GM06990 (cell line): Measurements from ENCODE around the gene MRPL27.

ENCODE experiments used
- DNase-seq: peaks from one replicate; pipeline ENCODE4 v3.0.0-alpha.2; 2011; ENCODE audit not compliant: insufficient read length; ENCODE audit errors: extremely low read depth
- H3K27me3 ChIP-seq: replicated peaks from 2 replicates; pipeline ENCODE4 v1.6.0; 2011; ENCODE audit warnings: low read length; ENCODE audit not compliant: control insufficient read depth, insufficient read depth
- H3K36me3 ChIP-seq: 2 replicates; pipeline ENCODE4 v1.5.1; 2011; ENCODE audit warnings: low read length; ENCODE audit not compliant: control insufficient read depth, insufficient read depth
- H3K4me3 ChIP-seq: replicated peaks from 2 replicates; pipeline ENCODE4 v1.5.1; 2011; ENCODE audit warnings: low read depth, mild to moderate bottlenecking, control low read depth, low read length
- TF ChIP-seq, protein P1 (sequence below): IDR thresholded peaks from 2 replicates; pipeline ENCODE4 v1.5.1; 2011; ENCODE audit warnings: low read length, control low read depth, mild to moderate bottlenecking, inconsistent platforms; ENCODE audit not compliant: insufficient read depth, poor library complexity, severe bottlenecking

Gene MRPL27

DNA sequence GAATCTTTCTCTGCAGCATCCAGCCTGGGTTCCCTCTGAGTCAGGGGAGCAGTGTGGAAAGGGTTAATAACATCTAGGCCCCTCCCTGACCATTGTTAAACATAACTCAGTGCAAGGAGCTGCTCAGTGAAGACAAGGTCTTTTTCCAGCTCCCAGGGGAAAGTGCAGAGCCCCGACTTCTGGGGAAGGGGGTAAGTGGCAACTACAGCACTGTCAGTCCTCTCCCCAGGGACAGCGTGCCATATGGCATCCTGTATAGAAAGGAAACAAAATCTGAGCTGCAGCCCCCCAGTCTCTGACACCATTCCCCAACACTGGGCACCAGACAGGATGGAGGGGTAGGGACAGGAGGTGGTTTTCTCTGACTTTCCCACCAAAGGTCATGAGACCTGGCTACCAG is 7.8 kb downstream of the MRPL27 start:
- TF ChIP-seq, protein P1, sequence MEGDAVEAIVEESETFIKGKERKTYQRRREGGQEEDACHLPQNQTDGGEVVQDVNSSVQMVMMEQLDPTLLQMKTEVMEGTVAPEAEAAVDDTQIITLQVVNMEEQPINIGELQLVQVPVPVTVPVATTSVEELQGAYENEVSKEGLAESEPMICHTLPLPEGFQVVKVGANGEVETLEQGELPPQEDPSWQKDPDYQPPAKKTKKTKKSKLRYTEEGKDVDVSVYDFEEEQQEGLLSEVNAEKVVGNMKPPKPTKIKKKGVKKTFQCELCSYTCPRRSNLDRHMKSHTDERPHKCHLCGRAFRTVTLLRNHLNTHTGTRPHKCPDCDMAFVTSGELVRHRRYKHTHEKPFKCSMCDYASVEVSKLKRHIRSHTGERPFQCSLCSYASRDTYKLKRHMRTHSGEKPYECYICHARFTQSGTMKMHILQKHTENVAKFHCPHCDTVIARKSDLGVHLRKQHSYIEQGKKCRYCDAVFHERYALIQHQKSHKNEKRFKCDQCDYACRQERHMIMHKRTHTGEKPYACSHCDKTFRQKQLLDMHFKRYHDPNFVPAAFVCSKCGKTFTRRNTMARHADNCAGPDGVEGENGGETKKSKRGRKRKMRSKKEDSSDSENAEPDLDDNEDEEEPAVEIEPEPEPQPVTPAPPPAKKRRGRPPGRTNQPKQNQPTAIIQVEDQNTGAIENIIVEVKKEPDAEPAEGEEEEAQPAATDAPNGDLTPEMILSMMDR = no peak
- Histone ChIP-seq H3K4me3 (no peak overlapping the region), H3K27me3 (no peaks in the 10 kb centered on the region), H3K36me3 (peaks cover 22% of the 10 kb centered on the region)
- no peak for DNase-seq

- TF ChIP-seq, protein P1 = no peak
- no peak overlapping the region for H3K4me3 ChIP-seq
- DNase-seq = no peak
- peaks cover 18% of the 10 kb centered on the region for H3K36me3 ChIP-seq
- no peaks in the 10 kb centered on the region for H3K27me3 ChIP-seq
These were observed 8.3 kb downstream of the MRPL27 start for GRCh38 chr17:50364715-50365114.

- no peak for DNase-seq
- H3K4me3 ChIP-seq = no peak overlapping the region
- no peaks in the 10 kb centered on the region for H3K27me3 ChIP-seq
- peaks cover 20% of the 10 kb centered on the region for H3K36me3 ChIP-seq
- TF ChIP-seq, protein P1 = no peak
These were observed 8.9 kb downstream of the MRPL27 start for GRCh38 chr17:50364061-50364458.

DNA sequence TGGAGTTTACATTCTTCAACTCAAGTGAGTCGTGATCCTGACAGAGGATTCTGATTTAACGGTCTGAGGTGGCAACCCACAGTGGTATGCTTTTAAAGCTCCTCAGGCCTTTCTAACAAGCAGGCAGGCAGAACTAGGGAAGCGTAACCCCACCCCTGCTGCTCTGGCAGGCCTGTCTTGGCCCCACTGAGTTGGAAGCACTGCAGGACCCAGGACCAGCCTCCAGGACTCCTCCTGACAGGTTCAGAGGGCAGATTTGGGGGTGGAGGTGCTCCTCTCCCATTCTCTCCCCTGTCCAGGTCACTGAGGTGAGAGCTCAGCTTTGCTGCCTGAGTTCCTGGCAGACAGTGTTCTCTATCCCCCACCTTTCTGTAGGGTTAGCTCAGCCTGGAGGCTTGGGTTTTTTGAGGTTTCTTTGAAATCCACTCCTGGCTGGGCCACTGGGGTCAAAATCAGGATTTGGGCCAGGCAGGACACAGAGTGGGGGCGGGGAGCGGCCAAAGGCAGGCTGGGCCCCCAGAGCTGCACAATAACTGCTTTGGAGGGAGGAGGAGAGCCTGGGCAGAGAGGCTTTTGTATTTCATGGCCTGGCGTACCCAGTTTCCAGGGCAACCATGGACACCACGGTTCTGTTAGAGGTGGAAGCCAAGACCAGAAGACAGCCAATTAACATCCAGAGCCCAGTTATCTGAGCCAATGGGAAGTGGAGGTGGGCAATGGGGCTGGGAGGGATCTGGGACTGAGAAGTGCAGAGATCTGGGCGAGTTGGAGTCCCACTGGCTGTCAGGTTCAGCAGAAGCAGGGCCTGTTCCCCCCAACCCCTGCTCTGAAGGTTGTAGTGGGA is 9.5 kb downstream of the MRPL27 start:
- Histone ChIP-seq H3K36me3 (peaks cover 21% of the 10 kb centered on the region), H3K27me3 (no peaks in the 10 kb centered on the region), H3K4me3 (no peak overlapping the region)
- TF ChIP-seq, protein P1 = no peak
- no peak for DNase-seq

DNA sequence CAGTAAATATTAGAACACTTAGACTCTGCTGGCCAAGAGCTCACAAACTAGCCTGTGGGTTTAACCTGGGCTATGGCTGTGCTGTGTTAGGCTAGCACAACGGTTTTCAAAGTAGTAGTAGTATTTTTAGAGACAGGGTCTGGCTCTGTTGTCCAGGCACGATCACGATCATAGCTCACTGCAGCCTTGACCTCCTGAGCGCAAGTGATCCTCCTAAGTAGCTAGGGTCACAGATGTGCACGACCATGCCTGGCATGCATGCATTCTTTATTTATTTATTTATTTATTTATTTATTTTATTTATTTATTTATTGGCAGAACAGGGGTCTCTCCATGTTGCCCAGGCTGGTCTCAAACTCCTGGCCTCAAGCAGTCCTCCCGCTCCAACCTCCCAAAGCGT is 10.3 kb downstream of the MRPL27 start:
- Histone ChIP-seq H3K4me3 (no peak overlapping the region), H3K36me3 (peaks cover 14% of the 10 kb centered on the region), H3K27me3 (no peaks in the 10 kb centered on the region)
- DNase-seq = no peak
- TF ChIP-seq, protein P1 = no peak
